HG03469 (cell line): ENCODE measurements around the gene EZR.
"Not testable (repeated sequence)": the region's sequence is repeated elsewhere in the genome, so short reads cannot be mapped to it uniquely, and the experiment has no call there.

Source experiments
- ATAC-seq: cut with Tn5 transposase; IDR thresholded peaks from one replicate; pipeline ENCODE4 v1.9.1; 2021; ENCODE audit warnings: mild to moderate bottlenecking, moderate library complexity, moderate number of reproducible peaks; ENCODE audit not compliant: unreplicated experiment

EZR gene

DNA sequence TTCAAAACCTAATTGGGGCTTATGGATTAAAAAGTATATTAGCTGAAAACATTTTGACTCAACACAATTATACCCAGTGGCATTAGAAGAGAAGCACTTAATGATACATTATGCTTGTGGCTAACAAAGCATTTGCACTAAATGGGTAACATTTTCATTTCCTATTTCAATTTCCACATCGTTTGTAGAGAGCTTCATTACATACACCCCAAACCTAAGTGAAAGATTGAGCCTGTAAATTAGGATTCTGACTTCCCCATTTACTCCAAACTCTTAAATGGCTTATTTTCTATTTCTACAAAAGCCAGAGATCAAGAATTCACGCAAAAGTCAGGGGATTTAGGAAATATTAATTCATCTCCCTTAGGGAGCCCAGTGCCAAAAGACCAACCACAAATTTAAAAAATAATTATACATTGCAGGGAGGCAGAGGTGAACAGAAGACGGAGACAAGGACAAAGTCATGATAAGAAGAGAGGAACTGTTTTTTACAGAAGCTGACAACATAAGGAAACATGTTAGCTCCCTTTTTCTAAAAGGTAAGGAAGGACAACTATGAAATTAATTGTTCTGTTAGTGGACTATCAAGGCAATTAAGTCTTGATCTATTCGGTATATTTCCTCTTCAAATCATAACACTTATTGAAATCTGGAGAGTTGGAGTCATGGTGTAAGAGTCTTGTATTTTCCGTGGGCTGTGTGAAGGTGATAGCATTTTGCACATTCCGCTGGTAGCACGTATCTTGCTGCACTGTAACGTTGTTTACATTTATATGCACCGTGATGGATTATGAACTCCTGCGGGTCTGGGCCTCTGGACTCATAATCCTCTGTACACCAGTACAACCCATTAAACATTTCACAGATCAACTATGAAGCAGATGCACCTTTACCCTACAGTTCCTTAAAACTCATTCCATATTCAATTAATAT is 24.8 kb upstream of the EZR start:
- ATAC-seq = no peak

DNA sequence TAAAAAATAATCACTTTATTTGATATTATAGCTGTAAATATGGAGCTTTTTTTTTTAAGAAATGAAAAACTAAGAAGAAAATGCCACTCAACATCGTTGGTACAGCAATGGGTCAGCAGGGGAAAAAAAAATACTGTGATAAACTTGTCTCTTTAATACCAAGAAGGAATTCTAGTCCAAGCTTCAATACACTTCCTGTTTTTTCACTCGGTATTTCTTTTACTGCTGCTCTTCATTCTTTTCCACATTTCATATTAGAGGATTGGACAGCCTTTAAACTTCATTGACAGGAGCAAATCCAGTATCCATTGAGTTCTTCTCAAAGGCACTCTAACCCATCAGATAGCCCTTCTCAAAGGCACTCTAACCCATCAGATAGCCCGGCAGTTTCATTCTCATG is 22.2 kb upstream of the EZR start:
- ATAC-seq = no peak

DNA sequence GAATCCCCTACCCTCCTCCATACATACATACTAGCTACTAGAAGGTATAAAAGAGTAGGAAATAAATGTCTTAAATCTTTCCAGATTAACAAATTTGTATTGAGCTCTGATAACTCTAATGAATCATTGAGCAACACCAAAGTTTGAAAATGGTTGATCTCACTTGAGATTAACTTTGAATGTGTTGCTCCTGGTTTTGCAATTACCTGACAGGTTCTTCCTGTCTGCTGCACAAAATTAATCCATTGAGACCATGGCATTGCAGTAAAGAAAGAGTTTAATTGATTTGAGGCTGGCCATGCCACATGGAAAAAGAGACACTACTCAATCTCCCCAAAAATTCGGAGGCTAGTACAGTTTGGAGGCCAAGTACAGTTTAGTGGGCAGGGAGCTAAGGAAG is 21.3 kb upstream of the EZR start:
- ATAC-seq = no peak

DNA sequence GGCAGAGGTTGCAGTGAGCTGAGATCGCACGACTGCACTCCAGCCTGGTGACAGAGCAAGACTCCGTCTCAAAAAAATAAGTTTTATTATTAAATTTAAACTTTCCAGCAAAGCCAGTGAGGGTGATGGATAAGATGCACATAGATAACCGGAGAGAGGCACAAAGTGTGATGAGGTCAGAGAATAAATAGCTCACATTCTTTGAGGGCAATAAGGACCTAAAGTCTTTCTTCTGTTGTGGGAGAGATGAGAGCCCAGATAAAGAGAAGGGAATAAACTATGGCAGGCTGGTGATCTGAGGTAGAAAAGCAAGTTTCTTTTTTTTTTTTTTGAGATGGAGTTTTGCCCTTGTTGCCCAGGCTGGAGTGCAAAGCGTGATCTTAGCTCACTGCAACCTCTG is 20.6 kb upstream of the EZR start:
- no peak for ATAC-seq

DNA sequence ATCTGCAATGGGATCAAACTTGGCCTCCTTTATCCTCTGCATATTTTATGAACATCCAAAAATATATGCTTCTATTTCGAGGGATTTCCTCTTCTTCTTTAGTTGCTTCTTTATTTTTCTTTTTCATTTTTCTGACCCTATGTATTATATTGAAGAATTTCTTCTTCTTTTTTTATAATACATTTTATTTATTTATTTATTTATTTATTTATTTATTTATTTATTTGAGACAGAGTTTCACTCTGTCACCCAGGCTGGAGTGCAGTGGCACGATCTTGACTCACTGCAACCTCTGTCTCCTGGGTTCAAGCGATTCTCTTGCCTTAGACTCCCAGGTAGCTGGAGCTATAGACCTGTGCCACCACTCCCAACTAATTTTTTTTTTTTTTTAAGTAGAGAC is 19.6 kb upstream of the EZR start:
- not testable (repeated sequence) for ATAC-seq

DNA sequence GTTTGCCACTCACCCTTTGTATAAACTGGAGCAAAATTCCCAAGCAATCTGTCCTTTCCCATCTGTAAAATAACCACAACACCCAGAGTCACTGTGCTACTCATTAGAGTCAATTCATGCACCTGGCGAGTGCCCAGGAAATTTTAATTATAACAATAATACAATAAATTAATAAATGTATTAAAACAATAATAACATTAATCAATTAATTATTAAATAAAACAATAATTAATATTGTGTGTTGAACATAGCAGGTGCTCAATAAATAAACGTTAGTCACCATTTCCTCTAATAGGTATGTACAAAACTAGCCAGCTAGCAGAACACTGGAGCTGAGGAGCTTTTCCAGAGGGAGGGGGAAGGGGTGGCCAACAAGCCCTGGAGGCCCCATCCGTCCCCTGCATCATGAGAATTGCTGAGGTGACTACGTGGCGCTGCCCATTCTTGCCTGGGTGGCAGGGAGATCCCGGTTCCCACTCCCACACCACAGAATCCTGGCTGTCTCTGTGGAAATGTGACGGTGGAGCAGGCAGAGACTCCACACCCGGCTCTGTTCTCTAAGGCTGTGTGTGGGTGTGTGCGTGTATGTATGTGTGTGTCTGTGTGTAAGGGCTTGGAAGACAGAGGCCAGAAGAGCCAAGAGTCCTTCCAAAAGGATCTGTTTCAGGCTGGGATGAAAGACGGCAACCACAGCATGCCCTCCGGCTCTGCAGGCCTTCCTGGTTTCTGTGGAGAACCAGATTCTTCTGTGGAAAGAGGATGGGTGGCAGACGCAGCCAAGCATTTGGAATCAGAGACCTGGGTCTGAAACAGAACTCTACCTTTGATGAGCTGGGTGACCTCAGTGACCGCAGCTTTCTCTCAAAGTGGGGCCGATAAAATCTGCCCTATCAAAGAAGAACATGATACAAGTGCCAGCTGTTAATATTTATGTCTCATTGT is 18.8 kb upstream of the EZR start:
- ATAC-seq = no peak

DNA sequence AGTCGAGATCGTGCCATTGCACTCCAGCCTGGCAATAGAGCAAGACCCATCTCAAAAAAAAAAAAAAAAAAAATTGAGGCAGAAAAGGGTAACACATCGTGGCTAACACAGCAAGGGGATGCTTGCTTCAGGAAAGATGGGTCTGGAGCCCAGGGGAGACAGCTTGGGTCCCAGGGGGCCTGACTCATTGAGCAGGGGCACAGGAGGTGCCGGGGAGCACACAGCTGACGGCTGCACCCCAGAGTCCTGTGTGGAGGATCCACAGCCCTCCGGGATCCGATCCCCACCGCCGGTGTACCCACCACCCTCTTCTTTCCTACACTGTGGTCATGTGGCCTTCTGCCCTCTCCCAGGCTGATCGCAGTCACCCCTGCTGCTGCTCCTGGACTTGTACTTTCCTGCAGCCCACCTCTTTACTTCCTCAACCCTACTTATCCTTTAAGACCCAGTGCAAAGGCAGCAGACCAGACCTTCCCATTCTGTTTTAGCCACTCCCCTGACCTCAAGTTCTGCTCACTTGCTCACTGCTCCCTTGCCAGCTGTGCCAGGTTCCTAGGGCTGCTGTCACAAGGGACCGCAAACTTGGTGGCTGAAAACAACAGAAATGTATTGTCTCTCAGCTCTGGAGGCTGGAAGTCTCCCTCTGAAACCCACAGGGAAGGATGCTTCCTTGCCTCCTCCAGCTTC is 17.6 kb upstream of the EZR start:
- ATAC-seq = no peak

DNA sequence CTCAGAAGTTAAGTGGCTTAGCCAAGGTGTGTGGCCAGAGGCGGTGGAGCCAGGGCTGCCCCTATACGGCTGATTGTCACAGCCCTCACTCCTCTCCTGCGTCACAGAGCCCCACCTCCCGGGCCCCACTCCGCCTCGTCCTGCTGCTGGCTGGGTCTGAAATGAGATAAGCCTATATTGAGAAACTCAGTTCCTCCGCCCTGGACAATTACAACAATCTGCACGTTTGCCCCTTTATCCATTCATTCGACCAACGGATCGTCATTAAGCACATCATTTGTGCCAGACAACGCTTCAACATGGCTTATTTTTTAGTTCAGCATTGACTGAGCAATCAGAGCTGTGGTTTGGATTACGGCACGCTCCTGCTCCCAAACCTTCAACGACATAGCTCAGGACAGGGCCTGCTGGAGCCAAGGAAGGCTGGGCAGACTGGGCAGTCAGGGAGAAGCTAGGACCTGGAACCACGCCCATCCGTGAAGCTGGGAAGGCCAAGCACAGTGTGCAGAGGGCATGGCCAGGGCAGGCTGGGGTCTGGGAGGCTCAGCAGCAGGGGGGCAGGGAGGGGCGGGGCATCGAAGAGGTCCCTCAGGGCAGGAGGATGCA is 16.6 kb upstream of the EZR start:
- ATAC-seq = no peak

DNA sequence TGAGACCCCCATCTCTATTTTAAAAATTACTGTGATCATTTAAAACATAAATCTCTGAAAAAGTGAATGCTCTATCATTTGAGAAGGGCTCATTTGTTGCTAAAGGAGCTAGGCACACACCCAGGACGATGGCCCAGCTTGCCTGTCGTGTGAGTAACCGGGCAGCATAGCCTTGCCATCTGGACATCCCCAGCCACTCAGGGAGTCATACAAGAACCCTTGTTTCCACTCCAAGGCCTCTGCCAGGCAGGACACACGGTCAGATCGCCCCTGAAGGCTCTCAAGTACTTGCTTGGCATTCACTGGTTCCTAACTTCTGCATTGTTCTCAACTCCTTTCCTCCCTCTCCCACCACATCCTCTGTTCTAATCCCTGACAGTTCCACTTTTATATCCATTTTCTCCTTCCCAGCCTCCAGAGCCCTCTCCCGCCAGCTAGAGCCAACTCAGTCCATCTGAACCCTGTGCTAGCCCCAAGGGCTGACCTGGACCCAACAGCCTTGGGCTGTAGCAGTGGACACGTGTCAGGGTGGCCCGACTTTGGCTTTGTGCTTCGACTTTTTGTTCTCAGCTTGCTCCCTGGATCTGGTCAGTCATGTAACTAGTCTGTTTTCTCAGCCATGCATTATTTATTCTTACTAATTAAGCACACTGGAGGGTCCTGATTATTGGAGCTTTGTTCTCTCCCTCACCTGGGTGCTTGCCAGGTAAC is 15.7 kb upstream of the EZR start:
- no peak for ATAC-seq

DNA sequence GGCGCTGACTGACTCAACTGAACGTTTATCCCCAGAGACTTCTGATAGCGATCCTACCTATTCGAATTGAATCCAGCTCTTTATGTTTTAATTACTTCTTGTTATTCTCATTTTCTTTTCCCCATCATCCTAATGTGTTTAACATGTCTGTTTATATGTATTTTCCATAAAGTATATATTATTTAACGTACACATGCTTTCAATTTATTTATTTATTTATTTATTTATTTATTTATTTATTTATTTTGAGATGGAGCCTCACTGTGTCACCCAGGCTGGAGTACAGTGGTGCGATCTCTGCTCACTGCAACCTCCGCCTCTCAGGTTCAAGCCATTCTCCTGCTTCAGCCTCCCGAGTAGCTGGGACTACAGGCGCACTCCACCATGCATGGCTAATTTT is 13.6 kb upstream of the EZR start:
- ATAC-seq = not testable (repeated sequence)

DNA sequence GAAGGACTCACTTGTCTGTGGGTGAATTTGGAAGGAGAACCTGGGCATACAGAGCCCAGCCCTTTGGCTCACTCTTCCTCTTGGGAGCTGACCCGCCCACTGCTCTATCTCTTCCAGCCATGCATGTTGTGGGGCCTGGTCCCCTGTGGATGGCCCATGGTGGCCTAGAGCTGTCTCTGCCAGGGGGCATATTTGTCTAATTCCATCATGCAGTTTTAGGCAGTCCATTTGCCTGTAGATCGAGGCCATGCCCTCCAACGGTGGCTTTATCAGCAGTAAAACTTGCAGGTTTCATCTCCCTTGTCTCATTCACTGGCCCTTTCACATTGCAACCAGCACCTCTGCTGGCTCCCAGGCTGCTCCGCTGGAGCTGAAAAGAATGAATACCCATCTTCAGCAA is 12.9 kb upstream of the EZR start:
- no peak for ATAC-seq

DNA sequence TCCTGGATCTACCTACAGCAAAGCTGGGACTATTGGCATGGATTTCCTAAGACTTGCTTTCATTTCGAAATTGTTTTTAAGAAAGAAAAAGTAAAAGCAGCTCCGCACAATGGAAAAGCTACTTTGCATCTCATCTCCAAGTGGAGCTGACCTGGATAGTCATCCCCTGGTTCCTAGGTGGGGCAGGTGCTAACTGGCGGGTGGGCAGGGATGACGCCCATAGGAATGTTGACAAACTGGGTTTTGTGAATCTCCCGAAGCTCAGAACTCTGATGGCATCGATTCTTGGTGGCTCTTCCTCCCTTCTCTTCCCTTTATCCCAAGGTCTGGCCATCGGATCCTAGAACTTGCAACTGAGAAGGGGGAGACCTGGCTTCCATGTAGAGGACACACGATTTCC is 12.4 kb upstream of the EZR start:
- ATAC-seq = no peak

DNA sequence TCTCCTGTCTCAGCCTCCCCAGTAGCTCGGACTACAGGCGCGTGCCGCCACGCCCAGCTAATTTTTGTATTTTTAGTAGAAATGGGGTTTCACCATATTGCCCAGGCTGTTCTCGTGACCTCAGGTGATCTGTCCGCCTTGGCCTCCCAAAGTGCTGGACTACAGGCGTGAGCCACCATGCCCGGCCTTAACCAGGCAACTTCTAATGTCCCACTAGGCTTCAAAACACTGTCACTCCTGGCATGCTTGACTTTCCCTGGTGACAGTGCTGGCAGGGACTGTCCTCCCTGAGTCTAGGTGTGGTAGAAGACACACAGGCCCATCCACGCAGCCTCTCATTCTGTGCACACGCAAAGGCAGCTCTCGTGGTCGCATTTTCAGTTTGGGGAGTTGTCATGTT is 11.6 kb upstream of the EZR start:
- no peak for ATAC-seq

DNA sequence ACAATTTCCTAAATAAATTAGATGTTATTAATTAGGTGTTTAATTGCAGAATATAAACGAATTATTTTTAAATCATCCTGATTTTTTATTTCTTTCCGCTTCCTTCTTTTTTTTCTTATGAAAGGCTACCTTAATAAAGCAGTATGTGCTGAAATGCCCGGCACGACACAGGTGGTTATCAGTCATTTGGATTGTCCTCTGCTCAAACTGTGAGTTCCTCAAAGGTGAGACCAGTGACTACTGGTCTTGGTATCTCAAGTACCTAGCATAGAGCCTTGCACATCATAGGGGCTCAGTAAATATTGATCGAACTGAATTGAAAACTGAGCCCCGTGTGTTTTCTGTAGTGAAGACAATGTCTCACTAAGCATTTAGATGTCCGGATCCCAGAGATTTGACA is 9.6 kb upstream of the EZR start:
- no peak for ATAC-seq

DNA sequence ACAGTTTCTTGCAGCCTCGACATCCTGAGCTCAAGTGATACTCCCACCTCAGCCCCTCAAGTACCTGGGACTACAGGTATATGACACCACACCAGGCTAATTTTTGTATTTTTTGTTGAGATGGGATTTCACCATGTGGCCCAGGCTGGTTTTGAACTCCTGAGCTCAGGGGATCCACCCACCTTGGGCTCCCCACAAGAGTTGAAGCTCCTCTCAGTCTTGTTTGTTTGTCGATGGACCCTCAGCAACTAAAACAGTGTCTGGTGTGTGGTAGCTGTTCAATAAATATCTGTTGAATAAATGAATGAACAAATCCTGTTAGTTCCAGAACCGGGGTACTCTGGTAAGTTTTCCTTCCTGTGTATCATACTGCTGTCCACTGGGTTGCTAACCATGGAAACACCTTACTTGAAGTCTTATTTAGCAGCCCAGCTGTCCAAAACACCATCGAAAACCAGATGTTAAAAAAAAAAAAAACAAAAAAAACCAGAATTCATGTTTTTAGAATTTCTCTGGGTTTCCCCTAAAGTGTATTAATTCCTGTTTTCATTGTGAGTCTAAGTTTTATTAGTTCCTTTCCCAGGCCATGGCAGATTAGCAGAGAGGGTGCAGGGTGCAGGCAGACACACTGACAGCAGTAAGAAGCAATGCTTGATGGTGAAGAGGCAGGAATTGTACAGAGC is 7.8 kb upstream of the EZR start:
- ATAC-seq = no peak

DNA sequence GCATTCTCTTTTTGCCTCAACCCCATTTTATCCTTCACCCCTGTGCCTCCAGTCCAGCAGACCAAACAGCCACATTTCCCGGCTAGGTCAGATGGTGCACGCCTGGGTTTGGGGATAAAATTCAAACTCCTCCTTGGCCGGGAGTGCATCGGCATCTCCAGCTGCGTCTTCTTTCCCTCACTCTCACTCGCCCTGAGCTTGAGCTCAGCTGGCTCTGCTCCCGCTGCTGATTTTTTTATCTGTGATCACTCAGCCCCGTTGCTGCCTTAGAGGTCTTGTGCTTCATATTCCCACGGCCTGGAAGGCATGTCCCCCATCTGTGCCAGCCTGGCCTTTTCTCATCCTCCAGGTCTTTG is 6.8 kb upstream of the EZR start:
- ATAC-seq = no peak

DNA sequence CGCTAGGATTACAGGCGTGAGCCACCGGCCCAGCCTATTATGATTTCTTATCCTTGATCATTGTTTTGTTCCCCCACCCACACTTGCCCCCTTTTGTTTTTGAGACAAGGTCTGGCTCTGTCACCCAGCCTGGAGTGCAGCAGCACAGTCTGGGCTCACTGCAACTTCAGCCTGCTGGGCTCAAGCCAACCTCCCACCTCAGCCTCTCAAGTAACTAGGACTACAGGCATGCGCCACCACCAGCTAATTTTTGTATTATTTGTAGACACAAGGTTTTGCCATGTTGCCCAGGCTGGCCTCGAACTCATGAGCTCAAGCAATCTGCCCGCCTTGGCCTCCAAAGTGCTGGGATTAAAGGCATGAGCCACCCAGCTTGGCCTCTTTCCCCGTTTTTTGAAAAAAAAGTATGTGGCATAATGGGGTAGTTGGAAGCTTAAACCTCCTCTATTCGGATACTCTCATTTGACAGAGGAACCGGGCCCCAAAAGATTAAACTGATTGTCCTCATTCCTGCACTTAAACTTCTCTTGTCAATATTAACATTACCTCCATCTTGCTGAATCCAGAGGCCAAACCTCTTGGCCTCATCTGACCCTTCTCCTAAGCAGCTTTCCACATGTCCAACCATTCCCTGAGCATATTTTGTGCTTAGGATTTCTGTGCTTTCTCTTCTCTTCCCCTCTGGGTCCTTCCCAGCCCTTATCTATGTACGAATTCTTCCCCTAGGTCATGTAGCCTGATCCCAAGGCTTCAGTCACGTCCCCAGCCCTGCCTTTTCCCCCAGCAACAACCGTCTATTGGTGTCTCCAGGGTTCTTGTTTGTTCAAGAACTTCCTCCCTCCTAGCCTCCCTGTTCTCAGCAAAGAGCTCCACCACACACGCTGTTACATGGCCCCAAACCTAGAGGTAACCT is 6.1 kb upstream of the EZR start:
- ATAC-seq = no peak

DNA sequence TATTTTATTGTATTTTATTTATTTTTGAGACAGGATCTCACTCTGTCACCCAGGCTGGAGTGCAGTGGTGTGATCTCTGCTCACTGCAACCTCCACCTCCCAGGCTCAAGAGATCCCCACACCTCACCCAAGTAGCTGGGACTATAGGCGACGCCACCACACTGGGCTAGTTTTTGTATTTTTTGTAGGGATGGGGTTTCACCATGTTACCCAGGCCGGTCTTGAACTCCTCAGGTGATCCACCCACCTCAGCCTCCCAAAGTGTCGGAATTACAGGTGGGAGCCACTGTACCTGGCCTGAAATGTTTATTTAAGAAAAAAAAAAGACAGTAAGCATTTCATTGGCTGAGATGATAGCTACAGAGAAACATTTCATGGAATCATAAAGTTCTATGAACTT is 4.4 kb upstream of the EZR start:
- ATAC-seq = not testable (repeated sequence)
